NB4 (cell line): Measurements from ENCODE around the gene PDZD4.

Experiments
- POLR2A ChIP-seq: IDR thresholded peaks from 2 replicates; pipeline ENCODE4 v1.6.1; 2011; ENCODE audit warnings: mild to moderate bottlenecking; ENCODE audit not compliant: insufficient read length; ENCODE audit errors: extremely low read depth
- TF ChIP-seq, protein P1 (sequence below): IDR thresholded peaks from one replicate; pipeline ENCODE4 v1.5.1; 2012; ENCODE audit warnings: low read depth, low read length
- TF ChIP-seq, protein P2 (sequence below): IDR thresholded peaks from 2 replicates; pipeline ENCODE4 v1.6.1; 2011; ENCODE audit warnings: low read depth, low read length

DNA sequence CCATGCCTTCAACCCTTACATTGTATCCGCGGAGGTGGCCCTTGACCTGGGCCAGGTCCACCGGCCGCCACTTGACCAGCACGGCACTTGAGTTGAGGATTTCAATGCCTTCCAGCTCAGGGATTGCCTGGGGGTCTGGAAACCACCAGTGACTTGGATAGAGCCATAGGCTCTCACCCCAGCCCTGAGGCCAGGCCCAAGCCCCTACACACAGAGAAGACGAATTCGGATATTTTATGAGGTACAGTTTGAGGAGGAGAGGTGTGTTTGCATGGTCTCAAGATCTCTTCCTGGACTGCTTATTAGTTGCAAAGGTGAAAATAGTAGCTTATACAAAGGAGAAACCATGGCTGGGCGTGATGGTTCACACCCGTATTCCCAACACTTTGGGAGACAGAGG is 35.3 kb upstream of the PDZD4 start:
- TF ChIP-seq, protein P1, sequence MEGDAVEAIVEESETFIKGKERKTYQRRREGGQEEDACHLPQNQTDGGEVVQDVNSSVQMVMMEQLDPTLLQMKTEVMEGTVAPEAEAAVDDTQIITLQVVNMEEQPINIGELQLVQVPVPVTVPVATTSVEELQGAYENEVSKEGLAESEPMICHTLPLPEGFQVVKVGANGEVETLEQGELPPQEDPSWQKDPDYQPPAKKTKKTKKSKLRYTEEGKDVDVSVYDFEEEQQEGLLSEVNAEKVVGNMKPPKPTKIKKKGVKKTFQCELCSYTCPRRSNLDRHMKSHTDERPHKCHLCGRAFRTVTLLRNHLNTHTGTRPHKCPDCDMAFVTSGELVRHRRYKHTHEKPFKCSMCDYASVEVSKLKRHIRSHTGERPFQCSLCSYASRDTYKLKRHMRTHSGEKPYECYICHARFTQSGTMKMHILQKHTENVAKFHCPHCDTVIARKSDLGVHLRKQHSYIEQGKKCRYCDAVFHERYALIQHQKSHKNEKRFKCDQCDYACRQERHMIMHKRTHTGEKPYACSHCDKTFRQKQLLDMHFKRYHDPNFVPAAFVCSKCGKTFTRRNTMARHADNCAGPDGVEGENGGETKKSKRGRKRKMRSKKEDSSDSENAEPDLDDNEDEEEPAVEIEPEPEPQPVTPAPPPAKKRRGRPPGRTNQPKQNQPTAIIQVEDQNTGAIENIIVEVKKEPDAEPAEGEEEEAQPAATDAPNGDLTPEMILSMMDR = no peak
- no peak for TF ChIP-seq POLR2A
- TF ChIP-seq, protein P2, sequence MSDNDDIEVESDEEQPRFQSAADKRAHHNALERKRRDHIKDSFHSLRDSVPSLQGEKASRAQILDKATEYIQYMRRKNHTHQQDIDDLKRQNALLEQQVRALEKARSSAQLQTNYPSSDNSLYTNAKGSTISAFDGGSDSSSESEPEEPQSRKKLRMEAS = no peak
